DND-41 (cell line): ENCODE data around the gene DYRK1A.

Source experiments
- EZH2 ChIP-seq: IDR thresholded peaks from 3 replicates; pipeline ENCODE4 v1.6.1; 2012; ENCODE audit warnings: borderline replicate concordance, low read depth, mild to moderate bottlenecking, moderate library complexity, low read length, inconsistent platforms; ENCODE audit not compliant: severe bottlenecking
- TF ChIP-seq, protein P1 (sequence below): IDR thresholded peaks from 2 replicates; pipeline ENCODE4 v1.5.1; 2012; ENCODE audit warnings: borderline replicate concordance, low read length, moderate library complexity, mild to moderate bottlenecking; ENCODE audit not compliant: poor library complexity, severe bottlenecking; ENCODE audit errors: extremely low read depth

DNA sequence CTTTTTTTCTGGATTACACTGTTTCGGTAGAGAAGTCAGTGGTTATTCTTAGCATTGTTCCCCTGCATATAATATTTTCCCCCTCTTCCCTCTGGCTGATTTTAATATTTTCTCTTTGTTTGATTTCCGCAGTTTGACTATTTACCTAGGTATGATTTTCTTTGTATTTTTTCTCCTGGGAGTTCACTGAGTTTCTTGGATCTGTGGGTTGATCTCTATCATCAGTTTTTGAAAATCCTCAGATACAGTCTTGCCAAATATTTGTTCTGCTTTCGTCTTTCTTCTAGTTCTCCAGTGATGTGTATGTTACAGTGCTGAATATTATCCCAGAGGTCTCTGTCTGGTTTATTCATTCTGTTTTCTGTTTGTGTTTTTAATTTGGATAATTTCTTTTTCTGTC lies 136.4 kb downstream of the DYRK1A start:
- no peak for TF ChIP-seq EZH2
- TF ChIP-seq, protein P1, sequence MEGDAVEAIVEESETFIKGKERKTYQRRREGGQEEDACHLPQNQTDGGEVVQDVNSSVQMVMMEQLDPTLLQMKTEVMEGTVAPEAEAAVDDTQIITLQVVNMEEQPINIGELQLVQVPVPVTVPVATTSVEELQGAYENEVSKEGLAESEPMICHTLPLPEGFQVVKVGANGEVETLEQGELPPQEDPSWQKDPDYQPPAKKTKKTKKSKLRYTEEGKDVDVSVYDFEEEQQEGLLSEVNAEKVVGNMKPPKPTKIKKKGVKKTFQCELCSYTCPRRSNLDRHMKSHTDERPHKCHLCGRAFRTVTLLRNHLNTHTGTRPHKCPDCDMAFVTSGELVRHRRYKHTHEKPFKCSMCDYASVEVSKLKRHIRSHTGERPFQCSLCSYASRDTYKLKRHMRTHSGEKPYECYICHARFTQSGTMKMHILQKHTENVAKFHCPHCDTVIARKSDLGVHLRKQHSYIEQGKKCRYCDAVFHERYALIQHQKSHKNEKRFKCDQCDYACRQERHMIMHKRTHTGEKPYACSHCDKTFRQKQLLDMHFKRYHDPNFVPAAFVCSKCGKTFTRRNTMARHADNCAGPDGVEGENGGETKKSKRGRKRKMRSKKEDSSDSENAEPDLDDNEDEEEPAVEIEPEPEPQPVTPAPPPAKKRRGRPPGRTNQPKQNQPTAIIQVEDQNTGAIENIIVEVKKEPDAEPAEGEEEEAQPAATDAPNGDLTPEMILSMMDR, result no peak
